Stimulated activated naive B cell treated with anti-CD40 and anti-IgM and Interleukin-4, amounts not matched to agents 10 μg/mL and 1 μg/mL and 100 μg/mL, for 72 hours (primary cell): ENCODE data around the gene PEX26.
A peak's percentile ranks its signal among the peaks of the same experiment; 100 is the strongest.
"Not testable (repeated sequence)": the region's sequence is repeated elsewhere in the genome, so short reads cannot be mapped to it uniquely, and the experiment has no call there.

Source experiments
- ATAC-seq, 2 donors: fragments of 150-1000 bp; cut with Tn5 transposase; replicated peaks; 2 replicates each; pipeline ENCODE4 v1.10.0; 2021; ENCODE audit warnings: moderate library complexity in 1 of 2
- DNase-seq: peaks from one replicate; pipeline ENCODE4 v3.0.0; 2021
- H3K27ac Mint-ChIP-seq: one replicate; pipeline ENCODE4 v1.8.0; 2022; ENCODE audit warnings: mild to moderate bottlenecking, mixed read lengths
- H3K27me3 Mint-ChIP-seq, 2 donors: one replicate each; pipeline ENCODE4 v1.8.0; 2022; ENCODE audit warnings: mixed read lengths in 2 of 2
- H3K36me3 Mint-ChIP-seq, 2 donors: one replicate each; pipeline ENCODE4 v1.8.0; 2022; ENCODE audit warnings: mixed read lengths in 2 of 2, mild to moderate bottlenecking in 1 of 2
- H3K4me1 Mint-ChIP-seq, 2 donors: one replicate each; pipeline ENCODE4 v1.8.0; 2022; ENCODE audit warnings: mixed read lengths in 2 of 2, mild to moderate bottlenecking in 1 of 2
- H3K4me3 Mint-ChIP-seq, 2 donors: one replicate each; pipeline ENCODE4 v1.8.0; 2022; ENCODE audit warnings: mild to moderate bottlenecking in 2 of 2, mixed read lengths in 2 of 2, moderate library complexity in 1 of 2
- H3K9me3 Mint-ChIP-seq, 2 donors: one replicate each; pipeline ENCODE4 v1.8.0; 2022; ENCODE audit warnings: mixed read lengths in 2 of 2, mild to moderate bottlenecking in 1 of 2

PEX26 gene

GRCh38 chr22:18090286-18090685 is 12.5 kb downstream of the PEX26 start:
- ATAC-seq (no peak), DNase-seq (no peak)
- H3K4me3 Mint-ChIP-seq = no peak overlapping the region
- H3K9me3 Mint-ChIP-seq = no peaks in the 10 kb centered on the region
- peaks cover 15 to 28% of the 10 kb centered on the region in 2 donors for H3K4me1 Mint-ChIP-seq
- peak overlapping the region; percentile 31 for H3K27ac Mint-ChIP-seq
- no peaks in the 10 kb centered on the region for H3K27me3 Mint-ChIP-seq
- H3K36me3 Mint-ChIP-seq = peaks cover 47 to 68% of the 10 kb centered on the region in 2 donors

GRCh38 chr22:18091478-18091877 is 13.7 kb downstream of the PEX26 start:
- Mint-ChIP-seq H3K4me3 (no peak overlapping the region), H3K27ac (peak overlapping the region; percentile 72), H3K36me3 (peaks cover 47 to 67% of the 10 kb centered on the region in 2 donors), H3K27me3 (no peaks in the 10 kb centered on the region), H3K4me1 (peaks cover 23 to 39% of the 10 kb centered on the region in 2 donors), H3K9me3 (no peaks in the 10 kb centered on the region)
- no peak for ATAC-seq
- DNase-seq = no peak

- H3K27me3 Mint-ChIP-seq = no peaks in the 10 kb centered on the region
- DNase-seq (no peak), ATAC-seq (no peak)
- H3K4me1 Mint-ChIP-seq = peaks cover 29 to 43% of the 10 kb centered on the region in 2 donors
- H3K9me3 Mint-ChIP-seq = peaks cover 0 to 3% of the 10 kb centered on the region in 2 donors
- peak overlapping the region in 1 of 2 donors; percentile 70 for H3K4me3 Mint-ChIP-seq
- H3K36me3 Mint-ChIP-seq = peaks cover 53 to 72% of the 10 kb centered on the region in 2 donors
- peak overlapping the region; percentile 72 for H3K27ac Mint-ChIP-seq
Observed at GRCh38 chr22:18091916-18092526, 14.2 kb downstream of the PEX26 start.

GRCh38 chr22:18093661-18094060 is 15.9 kb downstream of the PEX26 start:
- Mint-ChIP-seq H3K27ac (no peak overlapping the region), H3K36me3 (peaks cover 44 to 59% of the 10 kb centered on the region in 2 donors), H3K4me1 (peaks cover 29 to 34% of the 10 kb centered on the region in 2 donors), H3K27me3 (no peaks in the 10 kb centered on the region), H3K9me3 (peaks cover 0 to 3% of the 10 kb centered on the region in 2 donors), H3K4me3 (no peak overlapping the region)
- ATAC-seq = no peak
- no peak for DNase-seq

GRCh38 chr22:18095101-18095805 is 17.5 kb downstream of the PEX26 start:
- H3K36me3 Mint-ChIP-seq = peaks cover 38 to 58% of the 10 kb centered on the region in 2 donors
- H3K27ac Mint-ChIP-seq = peak overlapping the region; percentile 86
- DNase-seq (no peak), ATAC-seq (peak; percentile 26 to 33)
- no peak overlapping the region for H3K4me3 Mint-ChIP-seq
- H3K9me3 Mint-ChIP-seq = peaks cover 0 to 3% of the 10 kb centered on the region in 2 donors
- H3K4me1 Mint-ChIP-seq = peaks cover 22 to 27% of the 10 kb centered on the region in 2 donors
- H3K27me3 Mint-ChIP-seq = no peaks in the 10 kb centered on the region

GRCh38 chr22:18096823-18097222 is 19.0 kb downstream of the PEX26 start:
- Mint-ChIP-seq H3K36me3 (peaks cover 43 to 60% of the 10 kb centered on the region in 2 donors), H3K4me3 (no peak overlapping the region), H3K27me3 (no peaks in the 10 kb centered on the region), H3K4me1 (peaks cover 21 to 32% of the 10 kb centered on the region in 2 donors), H3K9me3 (peaks cover 0 to 3% of the 10 kb centered on the region in 2 donors), H3K27ac (peak overlapping the region; percentile 57)
- ATAC-seq (peak; percentile 59 to 91), DNase-seq (no peak)

GRCh38 chr22:18100781-18101180 is 23.0 kb downstream of the PEX26 start:
- no peak overlapping the region for H3K27ac Mint-ChIP-seq
- H3K36me3 Mint-ChIP-seq = peaks cover 53 to 62% of the 10 kb centered on the region in 2 donors
- no peak for DNase-seq
- no peaks in the 10 kb centered on the region for H3K27me3 Mint-ChIP-seq
- H3K9me3 Mint-ChIP-seq = peaks cover 0 to 13% of the 10 kb centered on the region in 2 donors
- ATAC-seq = no peak
- H3K4me3 Mint-ChIP-seq = no peak overlapping the region
- peaks cover 32 to 49% of the 10 kb centered on the region in 2 donors for H3K4me1 Mint-ChIP-seq

- DNase-seq = no peak
Observed at GRCh38 chr22:18101536-18101935, 23.7 kb downstream of the PEX26 start.

GRCh38 chr22:18103527-18104269 is 25.9 kb downstream of the PEX26 start:
- Mint-ChIP-seq H3K36me3 (peaks cover 55 to 62% of the 10 kb centered on the region in 2 donors), H3K27me3 (no peaks in the 10 kb centered on the region), H3K27ac (peak overlapping the region; percentile 80), H3K4me3 (peak overlapping the region; percentile 32 to 46), H3K9me3 (peaks cover 7 to 21% of the 10 kb centered on the region in 2 donors), H3K4me1 (peaks cover 29 to 53% of the 10 kb centered on the region in 2 donors)
- DNase-seq = peak; percentile 63
- peak; percentile 92 to 93 for ATAC-seq

More at GRCh38 chr22:18101536-18101935, 23.7 kb downstream of the PEX26 start:
- Mint-ChIP-seq H3K27me3 (no peaks in the 10 kb centered on the region), H3K4me3 (no peak overlapping the region), H3K9me3 (peaks cover 3 to 18% of the 10 kb centered on the region in 2 donors), H3K27ac (peak overlapping the region; percentile 1), H3K4me1 (peaks cover 31 to 48% of the 10 kb centered on the region in 2 donors), H3K36me3 (peaks cover 51 to 60% of the 10 kb centered on the region in 2 donors)
- ATAC-seq = no peak

- Mint-ChIP-seq H3K27ac (peak overlapping the region; percentile 80), H3K4me3 (no peak overlapping the region), H3K4me1 (peaks cover 31 to 56% of the 10 kb centered on the region in 2 donors), H3K27me3 (peaks cover 2 to 3% of the 10 kb centered on the region in 2 donors), H3K9me3 (peaks cover 8 to 21% of the 10 kb centered on the region in 2 donors), H3K36me3 (peaks cover 54 to 59% of the 10 kb centered on the region in 2 donors)
- ATAC-seq = no peak
- DNase-seq = no peak
Observed at GRCh38 chr22:18104566-18104965, 26.8 kb downstream of the PEX26 start.

GRCh38 chr22:18105981-18106380 is 28.2 kb downstream of the PEX26 start:
- DNase-seq, H3K4me3 Mint-ChIP-seq, ATAC-seq: not testable (repeated sequence)
- H3K9me3 Mint-ChIP-seq = peaks cover 11 to 21% of the 10 kb centered on the region in 2 donors
- peaks cover 42 to 70% of the 10 kb centered on the region in 2 donors for H3K4me1 Mint-ChIP-seq
- peaks cover 47 to 60% of the 10 kb centered on the region in 2 donors for H3K36me3 Mint-ChIP-seq
- H3K27me3 Mint-ChIP-seq = peaks cover 14 to 16% of the 10 kb centered on the region in 2 donors
- peak overlapping the region; percentile 97 for H3K27ac Mint-ChIP-seq

- Mint-ChIP-seq H3K9me3 (peaks cover 11 to 21% of the 10 kb centered on the region in 2 donors), H3K27ac (peak overlapping the region; percentile 96), H3K27me3 (peaks cover 19 to 23% of the 10 kb centered on the region in 2 donors), H3K4me1 (peaks cover 40 to 73% of the 10 kb centered on the region in 2 donors), H3K4me3 (peak overlapping the region; percentile 25 to 65), H3K36me3 (peaks cover 41 to 54% of the 10 kb centered on the region in 2 donors)
- ATAC-seq = peak; percentile 55 to 60
- DNase-seq = peak; percentile 76
Observed at GRCh38 chr22:18106550-18107341, 29.0 kb downstream of the PEX26 start.

- Mint-ChIP-seq H3K27me3 (peaks cover 19 to 23% of the 10 kb centered on the region in 2 donors), H3K27ac (no peak overlapping the region), H3K4me3 (no peak overlapping the region), H3K9me3 (peaks cover 11 to 19% of the 10 kb centered on the region in 2 donors), H3K36me3 (peaks cover 32 to 47% of the 10 kb centered on the region in 2 donors), H3K4me1 (peaks cover 37 to 69% of the 10 kb centered on the region in 2 donors)
- DNase-seq (no peak), ATAC-seq (no peak)
Observed at GRCh38 chr22:18108187-18108586, 30.4 kb downstream of the PEX26 start.
